HEK293T (cell line): ENCODE measurements around the gene CENPE.

ENCODE experiments used
- CTBP1 ChIP-seq: fragments of 450-650 bp; IDR thresholded peaks from 2 replicates; pipeline ENCODE4 v1.6.1; 2016; ENCODE audit warnings: borderline replicate concordance
- ELF4 ChIP-seq: fragments of 450-650 bp; IDR thresholded peaks from 2 replicates; pipeline ENCODE4 v1.6.1; 2017; ENCODE audit warnings: antibody characterized with exemption
- FOXA1 ChIP-seq: fragments of 450-650 bp; IDR thresholded peaks from 2 replicates; pipeline ENCODE4 v1.6.1; 2016; ENCODE audit warnings: mild to moderate bottlenecking
- FOXK2 ChIP-seq: fragments of 450-650 bp; IDR thresholded peaks from 2 replicates; pipeline ENCODE4 v1.6.1; 2016; ENCODE audit warnings: mild to moderate bottlenecking
- FOXM1 ChIP-seq: fragments of 450-650 bp; IDR thresholded peaks from 2 replicates; pipeline ENCODE4 v1.6.1; 2017; ENCODE audit warnings: mild to moderate bottlenecking, borderline replicate concordance
- HDGF ChIP-seq: fragments of 450-650 bp; IDR thresholded peaks from 2 replicates; pipeline ENCODE4 v1.6.1; 2017; ENCODE audit warnings: antibody characterized with exemption, borderline replicate concordance
- NFRKB ChIP-seq: fragments of 450-650 bp; IDR thresholded peaks from 2 replicates; pipeline ENCODE4 v1.6.1; 2016; ENCODE audit warnings: mild to moderate bottlenecking, moderate library complexity
- SUZ12 ChIP-seq: fragments of 450-650 bp; IDR thresholded peaks from 2 replicates; pipeline ENCODE4 v1.6.1; 2016; ENCODE audit warnings: mild to moderate bottlenecking
- ZNF384 ChIP-seq: fragments of 450-650 bp; IDR thresholded peaks from 2 replicates; pipeline ENCODE4 v1.6.1; 2016

- TF ChIP-seq FOXA1 (no peak), CTBP1 (no peak), FOXM1 (no peak), FOXK2 (no peak), NFRKB (no peak), SUZ12 (no peak), ZNF384 (no peak), ELF4 (no peak), HDGF (no peak)
Observed at GRCh38 chr4:103098756-103099440, 99.2 kb downstream of the CENPE start.
